ENCODE results near the gene ITPR2. TPM values are rescaled to one million over a fixed set of nuclear protein-coding genes. Genes with fewer than 3 reads are reported as not detected.

ITPR2 gene
- total RNA-seq, 4 donors from 2014 or later: 32.6 to 87.5 (median 51.9) TPM

DNA sequence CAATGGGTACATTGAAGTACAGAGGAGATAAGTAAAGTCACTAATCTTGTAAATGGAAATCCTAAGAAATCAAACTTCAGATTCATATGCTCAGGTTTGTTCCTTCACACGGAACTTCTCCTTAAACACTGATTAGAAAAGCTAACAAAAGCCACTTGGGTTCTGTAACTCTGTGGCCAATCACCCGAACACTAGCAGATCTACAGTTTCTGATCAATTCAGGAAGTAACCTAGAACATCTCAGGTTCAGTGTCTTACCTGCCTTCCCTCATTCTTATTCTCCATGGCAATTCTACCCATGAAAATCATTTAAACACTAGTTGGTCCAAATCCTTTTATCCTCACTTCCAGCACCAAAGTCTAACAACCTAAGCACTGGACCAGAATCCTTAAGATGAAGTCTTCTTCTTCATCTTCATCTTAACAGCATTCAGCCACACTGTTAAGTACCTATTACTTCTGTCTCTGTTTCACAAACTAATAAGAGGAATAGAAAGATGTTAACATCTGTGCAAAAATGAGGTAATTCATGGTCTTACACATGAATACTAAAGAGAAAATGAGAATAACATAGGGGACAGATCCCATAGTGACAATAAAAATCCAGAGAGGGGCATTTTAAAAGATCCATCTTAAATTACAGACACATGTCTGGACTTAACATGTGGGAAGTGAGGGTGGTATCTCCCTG, 453.1 kb downstream of the ITPR2 start:
- H3K4me3 ChIP-seq: no peak overlapping the region
- no peaks in the 10 kb centered on the region for H3K9me3 ChIP-seq

DNA sequence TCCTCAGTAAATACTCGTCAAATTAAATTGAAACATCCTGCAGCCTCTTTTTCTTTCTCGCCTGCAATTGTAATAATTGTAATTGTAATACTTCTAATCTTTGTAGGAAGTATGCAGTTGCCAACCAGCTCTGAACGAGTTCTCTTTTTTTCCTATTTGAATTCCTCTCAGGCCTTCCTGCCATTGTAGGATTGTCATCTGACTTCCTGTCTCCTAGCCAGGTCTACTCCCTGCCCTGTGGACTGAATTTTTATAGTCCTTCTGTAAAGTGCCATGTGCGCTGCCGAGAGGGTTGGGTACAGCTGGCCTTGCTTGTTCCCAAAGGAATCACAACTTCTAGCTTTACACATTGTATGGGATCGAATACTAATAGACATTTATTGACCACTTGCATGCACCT, 454.3 kb downstream of the ITPR2 start:
- Histone ChIP-seq H3K27me3 (no peaks in the 10 kb centered on the region), H3K27ac (no peak overlapping the region), H3K36me3 (no peaks in the 10 kb centered on the region), H3K4me3 (no peak overlapping the region), H3K9me3 (no peaks in the 10 kb centered on the region), H3K4me1 (no peaks in the 10 kb centered on the region)
- TF ChIP-seq POLR2A (IDR thresholded peaks at IDR 0.05): no peak
- TF ChIP-seq, protein P1, sequence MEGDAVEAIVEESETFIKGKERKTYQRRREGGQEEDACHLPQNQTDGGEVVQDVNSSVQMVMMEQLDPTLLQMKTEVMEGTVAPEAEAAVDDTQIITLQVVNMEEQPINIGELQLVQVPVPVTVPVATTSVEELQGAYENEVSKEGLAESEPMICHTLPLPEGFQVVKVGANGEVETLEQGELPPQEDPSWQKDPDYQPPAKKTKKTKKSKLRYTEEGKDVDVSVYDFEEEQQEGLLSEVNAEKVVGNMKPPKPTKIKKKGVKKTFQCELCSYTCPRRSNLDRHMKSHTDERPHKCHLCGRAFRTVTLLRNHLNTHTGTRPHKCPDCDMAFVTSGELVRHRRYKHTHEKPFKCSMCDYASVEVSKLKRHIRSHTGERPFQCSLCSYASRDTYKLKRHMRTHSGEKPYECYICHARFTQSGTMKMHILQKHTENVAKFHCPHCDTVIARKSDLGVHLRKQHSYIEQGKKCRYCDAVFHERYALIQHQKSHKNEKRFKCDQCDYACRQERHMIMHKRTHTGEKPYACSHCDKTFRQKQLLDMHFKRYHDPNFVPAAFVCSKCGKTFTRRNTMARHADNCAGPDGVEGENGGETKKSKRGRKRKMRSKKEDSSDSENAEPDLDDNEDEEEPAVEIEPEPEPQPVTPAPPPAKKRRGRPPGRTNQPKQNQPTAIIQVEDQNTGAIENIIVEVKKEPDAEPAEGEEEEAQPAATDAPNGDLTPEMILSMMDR (IDR thresholded peaks at IDR 0.05): no peak
- DNase-seq: no peak

More for the DNA sequence above, 453.1 kb downstream of the ITPR2 start:
- H3K4me1 ChIP-seq: no peaks in the 10 kb centered on the region
- peaks cover 0 to 5% (median 0%) of the 10 kb centered on the region in 3 donors for H3K36me3 ChIP-seq
- TF ChIP-seq, protein P1 (IDR thresholded peaks at IDR 0.05): no peak
- H3K27me3 ChIP-seq: no peaks in the 10 kb centered on the region
- no peak overlapping the region for H3K27ac ChIP-seq
- no peak for DNase-seq

DNA sequence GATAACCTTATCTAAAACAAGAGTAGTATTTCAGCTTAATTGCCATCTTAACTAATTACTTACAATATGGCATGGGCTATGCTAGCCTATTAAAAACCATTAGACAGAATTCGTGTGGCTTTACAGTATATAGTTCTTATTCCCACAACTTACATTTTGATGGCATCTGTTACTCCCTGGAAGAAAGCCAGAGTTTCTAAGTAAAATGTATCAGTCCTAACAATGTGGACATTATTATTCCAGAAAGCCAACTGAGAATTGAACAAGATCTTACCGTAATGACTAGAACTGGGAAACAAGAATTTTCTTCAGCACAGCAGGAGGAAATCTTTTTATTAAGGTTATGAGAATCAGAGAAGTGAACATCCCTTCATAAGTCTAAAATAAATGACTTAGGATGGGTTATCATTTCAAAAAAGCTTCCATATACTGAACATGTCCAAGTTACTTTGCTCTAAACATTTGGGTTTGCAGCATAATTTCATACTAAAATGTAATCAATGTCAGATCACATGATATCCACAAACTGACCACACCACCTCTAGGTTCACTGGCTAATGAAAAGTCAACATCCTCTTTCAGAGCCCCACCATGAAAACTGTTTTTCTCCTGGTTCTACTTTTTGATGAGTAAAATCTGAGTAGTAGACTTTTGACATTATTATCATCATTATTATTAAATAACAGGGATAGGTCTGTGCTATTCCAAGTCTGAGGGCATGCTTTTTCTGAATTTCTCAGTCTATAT, 457.9 kb downstream of the ITPR2 start:
- Histone ChIP-seq H3K27ac (no peak overlapping the region), H3K4me3 (no peak overlapping the region), H3K27me3 (no peaks in the 10 kb centered on the region), H3K4me1 (no peaks in the 10 kb centered on the region), H3K9me3 (no peaks in the 10 kb centered on the region), H3K36me3 (no peaks in the 10 kb centered on the region)
- DNase-seq: no peak
- no peak for TF ChIP-seq POLR2A (IDR thresholded peaks at IDR 0.05)
- TF ChIP-seq, protein P1 (IDR thresholded peaks at IDR 0.05): no peak

DNA sequence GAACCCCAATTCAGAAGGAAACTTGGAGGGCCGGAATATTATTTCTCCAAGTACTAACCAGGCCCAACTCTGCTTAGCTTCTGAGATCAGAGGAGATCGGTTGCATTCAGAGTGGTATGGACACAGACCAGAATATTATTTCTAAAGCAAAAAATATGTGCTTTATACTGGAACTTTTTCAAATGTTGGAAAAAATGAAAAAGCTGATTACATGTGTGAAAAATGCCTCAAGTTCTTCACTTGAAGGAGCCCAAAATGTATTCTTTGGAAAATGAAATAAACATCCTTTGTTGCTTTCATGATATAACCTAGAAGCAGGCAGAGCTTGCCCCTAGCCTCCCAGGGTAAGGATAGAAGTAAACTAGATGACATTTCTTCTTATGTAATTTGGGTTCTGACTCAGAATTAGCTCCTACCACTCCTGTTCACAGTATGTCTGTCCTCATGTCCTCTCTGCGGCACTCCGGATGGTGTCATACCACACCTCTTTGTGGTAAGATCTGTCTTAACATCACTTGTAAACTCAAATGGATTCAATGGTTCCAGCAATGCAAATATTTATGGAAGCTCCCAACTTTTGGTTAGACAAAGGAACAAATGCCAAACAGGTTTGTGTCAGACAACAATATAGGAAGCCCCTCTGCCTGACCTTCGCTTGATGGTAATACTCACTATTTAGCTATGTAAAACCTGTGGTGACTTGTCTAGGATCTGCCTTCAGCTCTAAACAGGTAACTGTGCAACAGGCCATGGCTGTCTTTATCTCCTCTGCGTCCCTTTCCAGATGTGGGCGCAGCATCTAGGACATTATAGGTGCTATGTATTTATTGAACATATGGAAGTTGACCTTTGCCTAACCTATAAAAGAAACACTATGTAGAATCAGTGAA, 459.1 kb downstream of the ITPR2 start:
- no peak for DNase-seq
- Histone ChIP-seq H3K9me3 (no peaks in the 10 kb centered on the region), H3K36me3 (no peaks in the 10 kb centered on the region), H3K4me1 (no peaks in the 10 kb centered on the region), H3K27me3 (no peaks in the 10 kb centered on the region), H3K27ac (no peak overlapping the region), H3K4me3 (no peak overlapping the region)
- TF ChIP-seq, protein P1 (IDR thresholded peaks at IDR 0.05): no peak
- TF ChIP-seq POLR2A (IDR thresholded peaks at IDR 0.05): no peak

DNA sequence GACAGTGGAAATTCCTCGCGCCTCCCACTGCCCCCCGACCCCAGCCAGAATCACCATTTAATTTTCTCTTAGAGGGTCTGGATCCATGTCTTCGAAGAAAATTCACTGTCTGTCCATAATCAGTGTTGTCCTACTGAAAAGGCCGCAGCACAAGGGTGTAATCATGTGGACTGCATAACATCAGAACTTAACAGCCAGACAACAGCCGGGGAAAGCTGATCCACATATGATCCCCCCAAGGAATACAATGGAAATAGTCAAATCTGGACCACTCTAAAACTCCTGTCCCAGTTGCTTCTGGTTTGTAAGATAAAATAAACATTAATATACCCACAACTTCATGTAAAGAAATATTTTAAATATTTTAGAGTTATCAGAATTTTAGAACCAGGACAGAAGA, 460.1 kb downstream of the ITPR2 start:
- H3K4me3 ChIP-seq: no peak overlapping the region
- H3K36me3 ChIP-seq: no peaks in the 10 kb centered on the region
- H3K27me3 ChIP-seq: no peaks in the 10 kb centered on the region
- H3K27ac ChIP-seq: no peak overlapping the region
- no peaks in the 10 kb centered on the region for H3K4me1 ChIP-seq
- no peak for TF ChIP-seq POLR2A (IDR thresholded peaks at IDR 0.05)
- TF ChIP-seq, protein P1 (IDR thresholded peaks at IDR 0.05): no peak
- no peaks in the 10 kb centered on the region for H3K9me3 ChIP-seq
- no peak for DNase-seq

All from Peyer's patch (tissue), 4 donors.